GM12878 (cell line): ENCODE results near the gene POU2F1. TPM values are rescaled to one million over a fixed set of nuclear protein-coding genes. Genes with fewer than 3 reads are reported as not detected.
A peak's percentile ranks its signal among the peaks of the same experiment; 100 is the strongest.

ENCODE experiments used
- ATAC-seq: fragments of 200-7000 bp; cut with Tn5 transposase; 3 replicates; pipeline ENCODE4 v1.9.1; 2020; ENCODE audit warnings: mild to moderate bottlenecking, moderate library complexity
- BruUV-seq: library from RNA; stranded (reverse); fragments of 400-500 nt; replicated peaks from 2 replicates; lab custom pipeline; 2021; lab: Mats Ljungman, UMichigan
- CTCF ChIA-PET: fragments of 300-600 bp; sonication (Branson Sonifier 250); formaldehyde crosslinking; extraction: SDS; loops from one replicate; lab custom pipeline; 2021; ENCODE audit warnings: inconsistent platforms; lab: Yijun Ruan, JAX
- POLR2A ChIA-PET: fragments of 350-600 bp; formaldehyde crosslinking; extraction: SDS; loops from one replicate; lab custom pipeline; 2021; ENCODE audit warnings: inconsistent platforms; lab: Charles Lee
- RAD21 ChIA-PET: fragments of 300-600 bp; sonication (Branson Sonifier 250); formaldehyde crosslinking; loops from one replicate; lab custom pipeline; 2023; ENCODE audit warnings: antibody characterized with exemption; ENCODE audit not compliant: unreplicated experiment; lab: Charles Lee
- SMC1A ChIA-PET: fragments of 300-600 bp; sonication (Branson Sonifier 250); formaldehyde crosslinking; loops from one replicate; lab custom pipeline; 2023; ENCODE audit not compliant: unreplicated experiment, uncharacterized antibody; lab: Charles Lee
- DNase-seq: peaks from one replicate; pipeline ENCODE4 v3.0.0-alpha.2; 2011; ENCODE audit warnings: low read depth, low spot score
- FAIRE-seq: peaks from 3 replicates; lab custom pipeline; 2011; peaks lifted over from hg19 to GRCh38; lab: Jason Lieb, UNC
- H2AFZ ChIP-seq: 2 replicates; pipeline ENCODE4 v1.6.0; 2011; ENCODE audit warnings: low read depth, low read length, control low read depth; ENCODE audit not compliant: control insufficient read depth
- H3K27ac ChIP-seq: 2 replicates; pipeline ENCODE4 v1.5.1; 2011; ENCODE audit warnings: control low read depth; ENCODE audit not compliant: control insufficient read depth, insufficient read depth
- H3K27me3 ChIP-seq, 2 experiments: replicated peaks in 1 of 2; 2 replicates each; pipeline versions ENCODE4 v1.6.0 to v1.6.1; 2011; ENCODE audit warnings: low read length in 1 of 2; ENCODE audit not compliant: control insufficient read depth in 2 of 2, insufficient read depth in 2 of 2
- H3K36me3 ChIP-seq, 2 experiments: 2 replicates each; pipeline ENCODE4 v1.5.1; 2011; ENCODE audit warnings: low read length in 1 of 2; ENCODE audit not compliant: control insufficient read depth in 2 of 2, insufficient read depth in 2 of 2
- H3K4me1 ChIP-seq: 2 replicates; pipeline ENCODE4 v1.6.1; 2011; ENCODE audit warnings: mild to moderate bottlenecking, low read length, moderate library complexity, mixed read lengths; ENCODE audit not compliant: control insufficient read depth, insufficient read depth
- H3K4me2 ChIP-seq: 2 replicates; pipeline ENCODE4 v1.6.0; 2011; ENCODE audit warnings: control low read depth; ENCODE audit not compliant: control insufficient read depth, insufficient read depth
- H3K4me3 ChIP-seq: fragments of 200-600 bp; sonication (generic); 2 replicates; pipeline ENCODE4 v1.5.1; 2016
- H3K79me2 ChIP-seq: 2 replicates; pipeline ENCODE4 v1.6.0; 2011; ENCODE audit warnings: low read length; ENCODE audit not compliant: control insufficient read depth, insufficient read depth
- H3K9ac ChIP-seq: 2 replicates; pipeline ENCODE4 v1.8.0; 2011; ENCODE audit warnings: low read length, control low read depth, mixed read lengths; ENCODE audit not compliant: control insufficient read depth, insufficient read depth
- H3K9me3 ChIP-seq: replicated peaks from 3 replicates; pipeline ENCODE4 v1.5.1; 2011; ENCODE audit warnings: mild to moderate bottlenecking, low read length; ENCODE audit not compliant: control insufficient read depth, insufficient read depth
- H4K20me1 ChIP-seq: 2 replicates; pipeline ENCODE4 v1.6.0; 2011; ENCODE audit not compliant: control insufficient read depth, insufficient read depth
- BACH1 ChIP-seq: fragments of 450-650 bp; IDR thresholded peaks from 2 replicates; pipeline ENCODE4 v1.6.1; 2017; ENCODE audit warnings: mild to moderate bottlenecking, borderline replicate concordance
- BHLHE40 ChIP-seq, 2 experiments: fragments of 450-650 bp in 1 of 2; IDR thresholded peaks; 2 replicates each; pipeline ENCODE4 v1.6.1; 2011 to 2017; ENCODE audit warnings: low read depth in 2 of 2, borderline replicate concordance in 1 of 2, improper control_type of control experiment in 1 of 2, low read length in 1 of 2, mild to moderate bottlenecking in 1 of 2
- CREM ChIP-seq: IDR thresholded peaks from 2 replicates; pipeline ENCODE4 v1.6.1; 2014; ENCODE audit warnings: antibody characterized with exemption, low read depth
- DPF2 ChIP-seq: fragments of 450-650 bp; IDR thresholded peaks from 2 replicates; pipeline ENCODE4 v1.6.1; 2017; ENCODE audit warnings: mild to moderate bottlenecking
- HDAC6 ChIP-seq: fragments of 200-600 bp; sonication (generic); IDR thresholded peaks from one replicate; pipeline ENCODE4 v1.8.0; 2017; ENCODE audit warnings: antibody characterized with exemption; ENCODE audit not compliant: unreplicated experiment
- HDGF ChIP-seq: fragments of 450-650 bp; IDR thresholded peaks from 2 replicates; pipeline ENCODE4 v1.6.1; 2016; ENCODE audit warnings: antibody characterized with exemption
- IKZF2 ChIP-seq, 2 experiments: fragments of 450-650 bp; IDR thresholded peaks; 2 replicates each; pipeline ENCODE4 v1.6.1; 2017; ENCODE audit warnings: mild to moderate bottlenecking in 2 of 2, moderate library complexity in 2 of 2
- KAT2A ChIP-seq: conservative IDR thresholded peaks from 2 replicates; pipeline ENCODE4 v1.6.1; 2011; ENCODE audit warnings: low read depth, low read length; ENCODE audit not compliant: control insufficient read depth
- MTA2 ChIP-seq: fragments of 450-650 bp; IDR thresholded peaks from 2 replicates; pipeline ENCODE4 v1.6.1; 2016; ENCODE audit warnings: low read depth, mild to moderate bottlenecking, moderate library complexity
- MYB ChIP-seq: fragments of 150-350 bp; IDR thresholded peaks from 2 replicates; pipeline ENCODE4 v1.6.1; 2014; ENCODE audit warnings: mild to moderate bottlenecking, low read depth, low read length, borderline replicate concordance
- NBN ChIP-seq: fragments of 450-650 bp; IDR thresholded peaks from 2 replicates; pipeline ENCODE4 v1.6.1; 2016
- NR2C1 ChIP-seq: fragments of 450-650 bp; IDR thresholded peaks from 2 replicates; pipeline ENCODE4 v1.6.1; 2017; ENCODE audit warnings: antibody characterized with exemption, mild to moderate bottlenecking, moderate library complexity
- POLR2AphosphoS5 ChIP-seq: IDR thresholded peaks from 2 replicates; pipeline ENCODE4 v1.6.1; 2011; ENCODE audit warnings: mild to moderate bottlenecking, low read length, inconsistent platforms
- SMAD5 ChIP-seq: IDR thresholded peaks from 2 replicates; pipeline ENCODE4 v1.6.1; 2016; ENCODE audit warnings: antibody characterized with exemption, low read depth
- SUZ12 ChIP-seq: fragments of 200-600 bp; sonication (generic); IDR thresholded peaks from one replicate; pipeline ENCODE4 v1.6.1; 2018; ENCODE audit warnings: antibody characterized with exemption, mild to moderate bottlenecking; ENCODE audit not compliant: unreplicated experiment
- TCF7 ChIP-seq: IDR thresholded peaks from 2 replicates; pipeline ENCODE4 v1.6.1; 2014; ENCODE audit warnings: antibody characterized with exemption, borderline replicate concordance
- WRNIP1 ChIP-seq: IDR thresholded peaks from 2 replicates; pipeline ENCODE4 v1.6.1; 2011; ENCODE audit warnings: low read depth, low read length, improper control_type of control experiment, borderline replicate concordance
- YBX1 ChIP-seq: fragments of 450-650 bp; IDR thresholded peaks from 2 replicates; pipeline ENCODE4 v1.6.1; 2016; ENCODE audit warnings: antibody characterized with exemption
- WGBS: methylation state at CpG from one replicate; pipeline ENCODE4 v1.1.6; 2016; ENCODE audit warnings: low lambda C conversion rate; ENCODE audit not compliant: insufficient replicate concordance, insufficient coverage; ENCODE audit errors: missing lambda C conversion rate; 5-methylcytosine and 5-hydroxymethylcytosine counted together
- in situ Hi-C: fragments of 300-500 bp; cut with MboI; formaldehyde crosslinking; loops from 9 replicates; pipeline ENCODE4 v1.14.3; 2018; ENCODE audit warnings: mixed read lengths
- intact Hi-C: fragments of 100-400 bp; cut with micrococcal nuclease; formaldehyde crosslinking; loops from one replicate; pipeline ENCODE4 v1.14.2; 2022; ENCODE audit not compliant: unreplicated experiment
- polyA plus RNA-seq, 11 experiments: library from polyadenylated mRNA; depleted of rRNA in 4 of 11; unstranded in 6 of 11; stranded (reverse) in 5 of 11; fragments of >200 nt; fragmentation: Nextera tagmentation in 4 of 11; fragmentation: Illumina TruSeq in 1 of 11; extraction: Ambion mirVana in 4 of 11; extraction: Trizol in 1 of 11; gene quantifications; 1 replicate in 1 of 11; 2 replicates in 10 of 11; pipeline versions ENCODE4 v1.2.1 to v1.2.3, GENCODE V29; 2011 to 2016; ENCODE audit warnings: inconsistent platforms in 2 of 11, missing spikeins in 2 of 11, low read depth in 1 of 11
- total RNA-seq, 4 experiments: library from RNA; depleted of rRNA in 3 of 4; stranded (reverse); fragments of >200 nt in 3 of 4; fragmentation: Illumina TruSeq in 1 of 4; extraction: Trizol in 1 of 4; gene quantifications; 2 replicates each; pipeline versions ENCODE4 v1.2.1 to v1.2.3, GENCODE V29; 2013 to 2021

POU2F1 gene
- total and polyA plus RNA-seq, 10 of the 15 experiments (the other 5 are each of a cell fraction or from before 2014, with no cell fraction given) = 2.5 to 21.7 (median 12.5) TPM

- no peak overlapping the region for H3K9ac ChIP-seq
- WGBS = 60% methylated on average over 5 of the region's 5 CpGs
These were observed 26.3 kb downstream of the POU2F1 start for GRCh38 chr1:167246971-167247370.

More at GRCh38 chr1:167246971-167247370, 26.3 kb downstream of the POU2F1 start:
- Histone ChIP-seq H3K36me3 (no peaks in the 10 kb centered on the region), H3K4me2 (peak overlapping the region; percentile 46; the same call in 1 of the 2 replicates), H3K9me3 (no peaks in the 10 kb centered on the region), H2AFZ (no peak overlapping the region; the same call in 1 of the 2 replicates), H3K27ac (peak overlapping the region; percentile 7; the same call in 1 of the 2 replicates), H4K20me1 (no peaks in the 10 kb centered on the region), H3K4me1 (peaks cover 15% of the 10 kb centered on the region), H3K27me3 (no peaks in the 10 kb centered on the region), H3K4me3 (no peak overlapping the region), H3K79me2 (peaks cover 44% of the 10 kb centered on the region)
- intact Hi-C loops (no loop called here), in situ Hi-C loops (no loop called here)
- ChIA-PET POLR2A (interaction anchor here (0.9 to 2.2 kb wide), 7 partner anchors 12 to 26 kb away, joined by 3 to 9 read pairs (median 6); partner anchors contain the start of gene POU2F1), RAD21 (interaction anchor here (0.9 to 3.3 kb wide), 6 partner anchors 14 to 39 kb away, joined by 3 to 16 read pairs (median 8); partner anchors contain the start of gene POU2F1), SMC1A (interaction anchor here (0.7 to 6.2 kb wide), 10 partner anchors 11 to 138 kb away, joined by 3 to 73 read pairs (median 10); partner anchors contain the start of gene POU2F1), CTCF (interaction anchor here (0.6 to 4.0 kb wide), 10 partner anchors 11 to 1903 kb away, joined by 3 to 26 read pairs (median 7); partner anchors contain the start of gene POU2F1)
- DNase-seq (no peak), ATAC-seq (peak; percentile 67), FAIRE-seq (no peak)
- no TSS peak for BruUV-seq
- TF ChIP-seq DPF2 (no peak), KAT2A (no peak), WRNIP1 (no peak), HDAC6 (no peak), SMAD5 (no peak), BHLHE40 (IDR thresholded peaks at IDR 0.05; ENCODE audit: borderline replicate concordance in 1 of 2, low read depth in 2 of 2, low read length in 1 of 2) (no peak), MYB (no peak), POLR2AphosphoS5 (no peak), HDGF (no peak), BACH1 (no peak), NBN (no peak), IKZF2 (IDR thresholded peaks at IDR 0.05) (no peak), YBX1 (no peak), NR2C1 (no peak), SUZ12 (no peak), MTA2 (no peak), TCF7 (no peak), CREM (no peak)
